HG03097 (cell line): ENCODE measurements around the gene BNC2.

Source experiments
- ATAC-seq: cut with Tn5 transposase; IDR thresholded peaks from one replicate; pipeline ENCODE4 v1.9.1; 2021; ENCODE audit not compliant: unreplicated experiment, low FRiP score

BNC2 gene

GRCh38 chr9:16406526-16407225 is 463.8 kb downstream of the BNC2 start:
- no peak for ATAC-seq

GRCh38 chr9:16405421-16405820 is 465.0 kb downstream of the BNC2 start:
- no peak for ATAC-seq

GRCh38 chr9:16401701-16402100 is 468.8 kb downstream of the BNC2 start:
- ATAC-seq = no peak

DNA sequence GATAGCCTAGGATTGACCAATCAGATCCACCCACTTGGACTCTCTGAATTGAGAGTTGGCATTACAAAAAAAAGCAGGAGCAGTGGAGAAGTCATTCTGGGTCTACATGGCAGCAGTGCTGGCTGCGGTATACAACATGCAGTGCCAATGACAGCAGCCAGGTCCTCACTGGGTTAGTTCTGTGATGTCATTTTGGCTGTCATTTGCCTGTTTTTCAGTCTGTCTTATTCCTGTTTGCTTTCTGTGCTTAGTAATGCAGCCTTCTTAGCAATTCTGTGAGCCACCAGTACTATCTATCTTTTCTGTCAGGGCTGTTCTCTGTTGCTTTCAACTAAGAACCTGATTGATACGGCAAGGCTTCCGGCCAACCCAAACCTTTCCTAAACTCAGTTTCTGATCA is 471.8 kb downstream of the BNC2 start:
- no peak for ATAC-seq

DNA sequence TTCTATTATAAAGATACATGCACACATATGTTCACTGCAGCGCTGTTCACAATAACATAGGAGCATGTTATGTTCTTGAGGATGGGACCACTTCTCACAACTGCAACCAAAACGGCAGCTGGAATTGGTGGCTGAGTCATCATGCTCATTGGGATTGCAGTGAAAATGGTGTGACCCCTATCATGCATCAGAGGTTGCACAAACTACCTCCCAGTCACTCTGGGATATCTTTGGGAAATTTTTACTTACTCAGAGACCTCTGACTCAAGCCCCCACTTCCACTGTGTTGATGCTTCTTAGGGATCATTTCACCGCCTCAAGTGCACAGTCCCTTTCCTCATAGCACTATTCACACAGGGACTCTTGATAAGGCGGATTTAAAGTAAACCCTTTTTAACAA is 474.1 kb downstream of the BNC2 start:
- ATAC-seq = no peak

- ATAC-seq = no peak
These were observed 479.1 kb downstream of the BNC2 start for GRCh38 chr9:16391369-16391768.

- ATAC-seq = no peak
These were observed 483.1 kb downstream of the BNC2 start for GRCh38 chr9:16387382-16387781.

- ATAC-seq = no peak
These were observed 483.7 kb downstream of the BNC2 start for GRCh38 chr9:16386827-16387077.

- ATAC-seq = no peak
These were observed 484.3 kb downstream of the BNC2 start for GRCh38 chr9:16386007-16386826.

GRCh38 chr9:16385590-16385989 is 484.9 kb downstream of the BNC2 start:
- ATAC-seq = no peak

- ATAC-seq = no peak
These were observed 485.5 kb downstream of the BNC2 start for GRCh38 chr9:16384993-16385392.

DNA sequence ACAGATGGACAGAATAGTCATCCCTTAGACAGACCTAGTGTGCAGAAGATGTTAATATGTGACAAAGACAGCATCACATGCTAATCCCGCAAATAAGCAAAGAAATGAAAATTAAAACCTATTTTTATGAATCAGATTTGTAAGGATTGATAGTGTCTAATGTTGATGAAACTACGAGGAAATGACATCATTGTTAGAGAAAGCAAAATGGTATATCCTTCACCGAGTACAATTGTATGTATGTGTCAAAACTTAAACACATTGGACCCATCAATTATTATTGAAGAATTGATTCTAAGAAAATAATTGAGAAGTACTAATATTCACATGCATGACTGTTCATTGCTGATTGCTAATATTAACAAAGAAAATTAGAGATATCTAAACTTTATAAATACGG is 493.2 kb downstream of the BNC2 start:
- ATAC-seq = no peak

DNA sequence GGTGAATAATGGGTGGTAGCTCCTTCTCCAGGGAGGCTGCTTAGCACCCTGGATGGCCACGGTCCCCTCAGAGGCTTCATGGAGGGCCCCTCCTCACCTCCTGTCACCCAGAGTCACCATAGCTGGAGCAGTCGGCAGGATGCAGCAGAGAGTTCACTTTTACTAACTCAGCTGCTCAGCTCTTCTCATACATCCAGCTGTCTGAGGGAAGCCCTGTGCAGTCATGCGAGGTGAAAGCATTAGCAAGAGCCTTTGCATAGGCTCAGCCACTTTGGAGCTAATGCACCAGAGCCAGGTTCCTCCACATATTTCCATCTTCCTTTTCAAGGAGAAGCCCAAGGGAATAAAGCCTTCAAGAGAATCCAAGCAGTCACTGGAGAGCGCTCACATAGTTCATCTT is 499.2 kb downstream of the BNC2 start:
- no peak for ATAC-seq

- ATAC-seq = no peak
These were observed 499.8 kb downstream of the BNC2 start for GRCh38 chr9:16370647-16371046.

DNA sequence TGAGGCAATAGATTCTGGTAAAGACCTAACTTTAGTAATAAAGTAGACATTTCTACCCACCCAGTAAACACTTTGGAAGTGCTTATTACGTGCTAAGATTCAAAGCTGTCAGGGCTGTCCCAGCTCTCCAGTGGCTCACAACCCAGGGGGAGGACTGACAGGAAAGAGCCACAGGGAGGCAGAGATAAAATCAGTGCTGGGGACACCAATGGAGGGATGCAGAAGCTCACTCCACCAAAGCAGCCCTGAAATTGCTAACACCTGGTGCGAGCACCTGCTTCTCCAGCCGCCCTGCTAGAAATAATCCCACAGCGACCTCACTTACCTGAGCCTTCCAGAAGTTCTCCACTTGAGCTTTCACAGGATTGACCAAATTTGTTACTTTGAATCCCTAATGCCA is 501.0 kb downstream of the BNC2 start:
- no peak for ATAC-seq

DNA sequence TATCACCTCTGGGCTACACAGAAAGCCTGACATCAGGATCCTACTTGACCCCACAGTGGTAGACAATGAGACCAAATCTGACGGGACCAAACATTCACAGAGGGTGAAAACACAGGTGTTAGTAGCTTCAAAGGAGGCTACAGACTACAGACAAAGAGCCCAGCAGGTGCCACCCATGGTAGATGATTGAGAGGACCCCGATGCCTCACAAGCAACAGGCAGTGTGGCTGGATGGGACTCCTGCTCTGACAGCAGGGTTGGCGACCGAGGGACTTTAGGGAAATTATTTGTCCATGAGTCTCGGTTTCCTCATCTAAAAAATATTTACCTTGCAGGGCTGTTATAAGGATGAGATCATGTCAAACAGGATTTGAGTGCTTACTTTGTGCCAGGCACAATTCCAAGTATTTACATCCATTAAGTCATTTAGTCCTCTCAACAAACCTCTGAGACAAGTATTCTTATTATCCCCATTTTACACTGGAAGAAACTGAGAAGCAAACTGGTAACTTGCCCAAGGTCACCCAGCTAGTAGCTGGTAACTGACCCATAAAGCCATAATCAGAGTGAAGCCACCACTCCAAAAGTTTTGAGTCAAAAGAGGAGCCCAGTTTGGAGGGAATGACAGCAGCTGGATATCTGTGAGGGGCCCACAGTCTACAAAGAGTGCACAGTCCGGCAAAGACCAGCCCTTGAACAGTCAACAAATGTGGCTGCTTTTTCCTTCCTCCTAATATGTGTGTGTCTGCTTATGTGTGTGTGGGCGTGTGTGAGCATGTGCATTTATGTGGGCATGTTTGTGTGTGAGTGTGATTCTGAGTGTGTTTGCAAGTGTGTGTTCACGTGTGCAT is 502.0 kb downstream of the BNC2 start:
- no peak for ATAC-seq

DNA sequence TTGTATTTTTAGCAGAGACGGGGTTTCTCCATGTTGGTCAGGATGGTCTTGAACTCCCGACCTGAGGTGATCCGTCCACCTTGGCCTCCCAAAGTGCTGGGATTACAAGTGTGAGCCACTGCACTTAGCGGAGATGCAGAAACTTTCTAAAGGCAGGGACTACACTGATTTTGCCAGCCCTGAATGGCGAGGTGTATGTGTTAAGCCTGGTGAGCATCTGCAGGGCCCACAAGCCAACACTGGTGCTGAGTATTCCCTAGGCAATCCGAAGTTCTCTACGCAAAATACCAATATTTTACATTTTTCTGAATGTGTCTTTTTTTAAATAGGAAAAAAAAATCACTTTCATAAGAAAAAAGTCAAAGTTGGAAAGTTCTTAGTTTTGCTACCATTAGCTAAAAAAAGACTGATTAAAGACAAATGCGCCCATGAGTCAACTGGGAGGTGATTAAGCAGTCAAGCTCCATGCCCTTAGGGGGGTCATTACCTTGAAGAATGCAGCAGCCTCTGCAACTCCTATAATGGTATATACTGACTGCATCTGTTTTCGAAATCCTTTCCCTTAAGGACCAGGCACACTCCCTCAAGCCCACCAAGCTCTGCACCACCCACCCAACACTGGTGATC is 502.8 kb downstream of the BNC2 start:
- no peak for ATAC-seq

GRCh38 chr9:16364347-16364746 is 506.1 kb downstream of the BNC2 start:
- ATAC-seq = no peak

DNA sequence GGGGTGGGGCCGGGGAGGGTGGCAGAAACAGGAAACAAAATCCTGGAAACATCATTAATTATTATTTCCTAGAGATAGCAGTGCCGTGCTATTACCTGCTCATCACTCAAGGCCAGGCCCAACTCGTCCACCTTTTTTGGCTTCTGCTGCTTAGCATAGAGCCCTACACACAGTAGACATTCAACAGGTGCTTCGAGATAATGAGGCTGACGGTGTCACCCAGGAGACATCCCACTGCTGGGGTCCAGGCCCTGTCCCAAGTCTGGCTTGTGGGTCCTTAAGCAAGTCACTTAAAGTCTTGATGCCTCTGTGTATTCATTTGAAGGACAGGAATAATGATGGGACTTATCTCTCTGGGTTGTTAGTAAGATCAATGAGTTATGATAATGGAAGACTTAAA is 506.6 kb downstream of the BNC2 start:
- ATAC-seq = no peak

GRCh38 chr9:16363073-16363781 is 507.2 kb downstream of the BNC2 start:
- ATAC-seq = no peak
